Measurements from ENCODE around the gene SCAMP5.

- TF ChIP-seq ZNF138 (CRISPR knock-in tag; conservative IDR thresholded peaks at IDR 0.05) (no peak), CREM (CRISPR knock-in tag; IDR thresholded peaks at IDR 0.05) (no peak), E2F4 (CRISPR knock-in tag; IDR thresholded peaks at IDR 0.05; ENCODE audit: borderline replicate concordance, low read depth) (no peak), CTCF (IDR thresholded peaks at IDR 0.05) (no peak), CREB1 (CRISPR knock-in tag; IDR thresholded peaks at IDR 0.05) (no peak), KAT7 (CRISPR knock-in tag; IDR thresholded peaks at IDR 0.05; ENCODE audit: borderline replicate concordance) (no peak), STAT6 (CRISPR knock-in tag; conservative IDR thresholded peaks at IDR 0.05; ENCODE audit: low read depth) (no peak), ATF3 (CRISPR knock-in tag; conservative IDR thresholded peaks at IDR 0.05) (no peak), E2F1 (CRISPR knock-in tag; IDR thresholded peaks at IDR 0.05) (no peak), PRDM15 (CRISPR knock-in tag; IDR thresholded peaks at IDR 0.05) (no peak; the same call in 1 of the 2 replicates), TEAD1 (CRISPR knock-in tag; IDR thresholded peaks at IDR 0.05) (no peak), ZNF121 (CRISPR knock-in tag; IDR thresholded peaks at IDR 0.05) (no peak), MYBL2 (CRISPR knock-in tag; IDR thresholded peaks at IDR 0.05) (no peak), NFYB (CRISPR knock-in tag; conservative IDR thresholded peaks at IDR 0.05; ENCODE audit: low read depth) (no peak)
Measured at GRCh38 chr15:74957476-74958035, 37.8 kb upstream of the SCAMP5 start.

Measured in WTC11 (cell line).